ENCODE data around the gene MAST4. TPM values are rescaled to one million over a fixed set of nuclear protein-coding genes. Genes with fewer than 3 reads are reported as not detected.

MAST4 gene
- total and polyA plus RNA-seq, 2 of the 13 experiments (the other 11 are each of a cell fraction or from before 2014, with no cell fraction given): 3.4 to 3.7 TPM

DNA sequence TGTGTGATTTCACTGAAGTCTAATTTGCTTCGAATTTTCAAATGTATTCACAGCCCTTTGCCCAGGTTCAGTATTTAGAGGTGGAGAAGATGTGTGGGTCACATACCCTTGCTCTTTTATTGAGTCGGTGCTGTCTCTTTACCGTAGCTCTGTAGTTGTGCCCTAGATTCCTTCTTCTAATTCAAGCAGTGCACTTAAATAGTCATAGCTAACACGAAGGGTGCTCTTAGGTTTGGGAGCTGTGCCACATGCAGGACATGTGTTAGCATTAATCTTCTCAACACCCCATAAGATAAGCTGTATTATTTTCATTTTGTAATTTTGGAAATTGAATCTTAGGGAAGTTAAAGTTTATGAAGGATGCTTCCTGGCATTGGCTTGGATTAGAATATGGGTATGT lies 293.3 kb downstream of the MAST4 start:
- ATAC-seq (no peak), FAIRE-seq (no peak), DNase-seq (ENCODE audit: low spot score) (no peak)
- Histone ChIP-seq H3K4me3 (replicated peaks in 1 of 3; ENCODE audit: insufficient read depth in 1 of 3, low read depth in 2 of 3, low read length in 3 of 3) (no peak overlapping the region), H3K4me1 (ENCODE audit: insufficient read depth, low read length) (no peaks in the 10 kb centered on the region), H2AFZ (ENCODE audit: low read length) (no peak overlapping the region), H3K27me3 (ENCODE audit: control insufficient read depth in 1 of 2, insufficient read depth in 2 of 2, low read length in 2 of 2) (no peaks in the 10 kb centered on the region), H3K4me2 (ENCODE audit: low read depth, low read length) (no peak overlapping the region), H3K27ac (ENCODE audit: extremely low read length, insufficient read depth, low read length) (no peak overlapping the region), H3K9ac (ENCODE audit: insufficient read depth, low read depth, low read length) (no peak overlapping the region), H3K79me2 (ENCODE audit: insufficient read depth, low read length) (no peaks in the 10 kb centered on the region), H3K36me3 (replicated peaks in 1 of 2; ENCODE audit: control insufficient read depth in 1 of 2, insufficient read depth in 2 of 2, low read length in 2 of 2) (no peaks in the 10 kb centered on the region), H3K9me3 (ENCODE audit: low read length) (no peaks in the 10 kb centered on the region), H4K20me1 (ENCODE audit: insufficient read depth, low read length) (no peaks in the 10 kb centered on the region)
- TF ChIP-seq MEF2D (CRISPR knock-in tag; IDR thresholded peaks at IDR 0.05) (no peak), GPN1 (CRISPR knock-in tag; IDR thresholded peaks at IDR 0.05; ENCODE audit: borderline replicate concordance) (no peak)
- TF ChIP-seq, protein P1, sequence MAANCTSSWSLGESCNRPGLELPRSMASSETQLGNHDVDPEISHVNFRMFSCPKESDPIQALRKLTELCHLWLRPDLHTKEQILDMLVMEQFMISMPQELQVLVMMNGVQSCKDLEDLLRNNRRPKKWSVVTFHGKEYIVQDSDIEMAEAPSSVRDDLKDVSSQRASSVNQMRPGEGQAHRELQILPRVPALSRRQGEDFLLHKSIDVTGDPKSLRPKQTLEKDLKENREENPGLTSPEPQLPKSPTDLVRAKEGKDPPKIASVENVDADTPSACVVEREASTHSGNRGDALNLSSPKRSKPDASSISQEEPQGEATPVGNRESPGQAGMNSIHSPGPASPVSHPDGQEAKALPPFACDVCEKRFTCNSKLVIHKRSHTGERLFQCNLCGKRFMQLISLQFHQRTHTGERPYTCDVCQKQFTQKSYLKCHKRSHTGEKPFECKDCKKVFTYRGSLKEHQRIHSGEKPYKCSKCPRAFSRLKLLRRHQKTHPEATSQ (CRISPR knock-in tag; IDR thresholded peaks at IDR 0.05; ENCODE audit: borderline replicate concordance): no peak
- no TSS peak for BruUV-seq (replicated peaks)
- in situ Hi-C loops (cut with HindIII; ENCODE audit: extremely low pct_ligation_motif_present, low pct_unique_long_range_greater_than_20kb): no loop called here
- ChIA-PET POLR2A (no interaction called here), CTCF (ENCODE audit: low intra/inter-chr PET ratio, low total read pairs) (no interaction called here)
- WGBS (ENCODE audit: low lambda C conversion rate): 36% methylated on average over 4 of the region's 4 CpGs
- intact Hi-C loops (cut with micrococcal nuclease; ENCODE audit: unreplicated experiment): no loop called here

DNA sequence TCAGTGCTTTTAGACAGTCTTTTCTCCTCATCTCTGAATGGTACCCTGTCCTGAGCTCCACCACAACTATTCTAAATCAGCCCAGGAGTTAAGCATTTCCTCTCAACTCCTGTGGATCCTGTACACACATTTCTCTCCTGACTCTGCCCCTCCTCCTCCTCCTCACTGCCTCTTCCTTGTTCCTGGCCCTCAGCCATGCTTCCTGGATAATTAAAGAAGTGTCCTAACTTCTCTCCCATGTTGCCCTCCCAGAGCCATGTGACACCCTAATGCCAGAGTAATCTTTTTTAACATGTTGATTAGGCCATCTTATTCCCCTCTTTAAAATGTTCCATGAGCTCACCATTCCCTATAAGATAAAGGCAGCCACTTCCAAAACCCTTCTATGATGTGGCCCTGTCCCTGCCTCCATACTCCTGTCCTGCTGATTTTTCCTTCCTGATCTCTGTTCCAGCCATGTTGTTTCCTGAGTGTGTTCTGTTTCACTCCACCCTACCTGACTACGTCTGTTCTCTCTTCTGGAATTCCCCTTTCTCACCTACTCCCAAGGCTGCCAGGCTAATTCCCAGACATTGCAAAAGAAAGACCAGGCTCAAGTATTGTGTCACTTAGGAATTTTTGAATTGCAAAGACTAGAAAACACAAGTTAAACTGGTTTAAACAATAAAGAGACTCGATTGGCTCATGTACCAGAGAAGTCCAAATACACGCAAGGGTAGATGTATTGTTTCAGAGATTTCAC lies 295.2 kb downstream of the MAST4 start:
- no peak overlapping the region for H3K9ac ChIP-seq (ENCODE audit: insufficient read depth, low read depth, low read length)
- in situ Hi-C loops (cut with HindIII; ENCODE audit: extremely low pct_ligation_motif_present, low pct_unique_long_range_greater_than_20kb) (no loop called here), intact Hi-C loops (cut with micrococcal nuclease; ENCODE audit: unreplicated experiment) (no loop called here)
- no peaks in the 10 kb centered on the region for H4K20me1 ChIP-seq (ENCODE audit: insufficient read depth, low read length)
- H3K4me3 ChIP-seq (replicated peaks in 1 of 3; ENCODE audit: insufficient read depth in 1 of 3, low read depth in 2 of 3, low read length in 3 of 3): no peak overlapping the region
- no peaks in the 10 kb centered on the region for H3K4me1 ChIP-seq (ENCODE audit: insufficient read depth, low read length)
- H3K4me2 ChIP-seq (ENCODE audit: low read depth, low read length): no peak overlapping the region
- DNase-seq (ENCODE audit: low spot score) (no peak), FAIRE-seq (no peak), ATAC-seq (no peak)
- H3K9me3 ChIP-seq (ENCODE audit: low read length): no peaks in the 10 kb centered on the region
- no peak overlapping the region for H3K27ac ChIP-seq (ENCODE audit: extremely low read length, insufficient read depth, low read length)
- H2AFZ ChIP-seq (ENCODE audit: low read length): no peak overlapping the region
- ChIA-PET CTCF (ENCODE audit: low intra/inter-chr PET ratio, low total read pairs) (no interaction called here), POLR2A (no interaction called here)
- no peaks in the 10 kb centered on the region for H3K27me3 ChIP-seq (ENCODE audit: control insufficient read depth in 1 of 2, insufficient read depth in 2 of 2, low read length in 2 of 2)
- no TSS peak for BruUV-seq (replicated peaks)
- no peaks in the 10 kb centered on the region for H3K79me2 ChIP-seq (ENCODE audit: insufficient read depth, low read length)
- H3K36me3 ChIP-seq (replicated peaks in 1 of 2; ENCODE audit: control insufficient read depth in 1 of 2, insufficient read depth in 2 of 2, low read length in 2 of 2): no peaks in the 10 kb centered on the region
- 3% methylated on average over 3 of the region's 3 CpGs for WGBS (ENCODE audit: low lambda C conversion rate)
- TF ChIP-seq IKZF1 (IDR thresholded peaks at IDR 0.05) (no peak), ZNF776 (CRISPR knock-in tag; IDR thresholded peaks at IDR 0.05) (no peak), ARHGAP35 (CRISPR knock-in tag; IDR thresholded peaks at IDR 0.05; ENCODE audit: borderline replicate concordance) (no peak), ARNTL (CRISPR knock-in tag; IDR thresholded peaks at IDR 0.05) (no peak), KDM5B (CRISPR knock-in tag; IDR thresholded peaks at IDR 0.05; ENCODE audit: borderline replicate concordance) (no peak), GPN1 (CRISPR knock-in tag; IDR thresholded peaks at IDR 0.05; ENCODE audit: borderline replicate concordance) (no peak)
- TF ChIP-seq, protein P2, sequence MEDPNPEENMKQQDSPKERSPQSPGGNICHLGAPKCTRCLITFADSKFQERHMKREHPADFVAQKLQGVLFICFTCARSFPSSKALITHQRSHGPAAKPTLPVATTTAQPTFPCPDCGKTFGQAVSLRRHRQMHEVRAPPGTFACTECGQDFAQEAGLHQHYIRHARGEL (CRISPR knock-in tag; IDR thresholded peaks at IDR 0.05): no peak
- TF ChIP-seq, protein P3, sequence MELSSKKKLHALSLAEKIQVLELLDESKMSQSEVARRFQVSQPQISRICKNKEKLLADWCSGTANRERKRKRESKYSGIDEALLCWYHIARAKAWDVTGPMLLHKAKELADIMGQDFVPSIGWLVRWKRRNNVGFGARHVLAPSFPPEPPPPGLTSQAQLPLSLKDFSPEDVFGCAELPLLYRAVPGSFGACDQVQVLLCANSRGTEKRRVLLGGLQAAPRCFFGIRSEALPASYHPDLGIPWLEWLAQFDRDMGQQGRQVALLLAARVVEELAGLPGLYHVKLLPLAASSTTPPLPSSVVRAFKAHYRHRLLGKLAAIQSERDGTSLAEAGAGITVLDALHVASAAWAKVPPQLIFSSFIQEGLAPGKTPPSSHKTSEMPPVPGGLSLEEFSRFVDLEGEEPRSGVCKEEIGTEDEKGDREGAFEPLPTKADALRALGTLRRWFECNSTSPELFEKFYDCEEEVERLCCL (CRISPR knock-in tag; IDR thresholded peaks at IDR 0.05; ENCODE audit: borderline replicate concordance): no peak
- TF ChIP-seq, protein P4, sequence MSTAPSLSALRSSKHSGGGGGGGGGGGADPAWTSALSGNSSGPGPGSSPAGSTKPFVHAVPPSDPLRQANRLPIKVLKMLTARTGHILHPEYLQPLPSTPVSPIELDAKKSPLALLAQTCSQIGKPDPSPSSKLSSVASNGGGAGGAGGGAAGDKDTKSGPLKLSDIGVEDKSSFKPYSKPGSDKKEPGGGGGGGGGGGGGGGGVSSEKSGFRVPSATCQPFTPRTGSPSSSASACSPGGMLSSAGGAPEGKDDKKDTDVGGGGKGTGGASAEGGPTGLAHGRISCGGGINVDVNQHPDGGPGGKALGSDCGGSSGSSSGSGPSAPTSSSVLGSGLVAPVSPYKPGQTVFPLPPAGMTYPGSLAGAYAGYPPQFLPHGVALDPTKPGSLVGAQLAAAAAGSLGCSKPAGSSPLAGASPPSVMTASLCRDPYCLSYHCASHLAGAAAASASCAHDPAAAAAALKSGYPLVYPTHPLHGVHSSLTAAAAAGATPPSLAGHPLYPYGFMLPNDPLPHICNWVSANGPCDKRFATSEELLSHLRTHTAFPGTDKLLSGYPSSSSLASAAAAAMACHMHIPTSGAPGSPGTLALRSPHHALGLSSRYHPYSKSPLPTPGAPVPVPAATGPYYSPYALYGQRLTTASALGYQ (CRISPR knock-in tag; IDR thresholded peaks at IDR 0.05): no peak

Data from HepG2 (cell line).